ENCODE data around the gene DACT3.
"Not testable (repeated sequence)": the region's sequence is repeated elsewhere in the genome, so short reads cannot be mapped to it uniquely, and the experiment has no call there.

Gene DACT3

DNA sequence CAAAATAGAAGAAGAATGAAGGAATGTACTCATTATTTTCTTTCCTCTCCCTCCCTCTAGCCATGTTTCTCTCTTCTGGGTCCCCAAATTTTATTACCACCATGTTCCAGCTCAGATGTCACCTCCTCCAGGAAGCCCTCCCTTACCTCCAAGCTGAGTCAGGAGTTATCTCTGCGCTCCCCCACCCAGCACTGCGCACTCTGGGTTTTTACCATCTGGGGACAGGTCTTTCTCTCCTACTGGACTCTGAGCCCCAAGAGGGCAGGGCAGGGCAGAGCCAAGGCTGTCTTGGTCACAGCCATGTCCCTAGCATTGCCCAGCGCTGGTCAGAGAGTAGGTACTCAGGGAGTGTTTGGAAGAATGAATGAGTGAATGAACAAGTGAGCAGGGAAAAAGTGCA, 27.9 kb downstream of the DACT3 start:
- no peak for DNase-seq

DNA sequence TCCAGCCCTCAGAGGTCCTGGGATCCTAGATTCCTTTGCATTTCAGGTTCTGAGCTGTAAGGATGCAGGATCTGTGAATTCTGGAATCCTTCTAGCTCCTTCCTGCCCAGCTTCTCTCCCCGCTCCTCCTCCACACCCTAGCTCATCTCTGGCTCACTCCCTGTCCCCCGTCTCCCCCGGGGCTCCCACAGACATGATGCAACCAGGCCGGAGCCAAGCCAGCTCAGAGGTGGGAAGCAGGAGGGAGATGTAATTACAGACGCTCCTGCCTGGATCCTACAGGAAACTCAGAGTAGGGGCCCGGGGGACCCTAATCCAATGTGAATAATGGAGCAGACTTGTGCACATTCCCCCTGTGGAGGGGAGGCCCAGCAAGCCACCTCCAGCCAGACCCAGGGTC, 29.5 kb downstream of the DACT3 start:
- no peak for DNase-seq

DNA sequence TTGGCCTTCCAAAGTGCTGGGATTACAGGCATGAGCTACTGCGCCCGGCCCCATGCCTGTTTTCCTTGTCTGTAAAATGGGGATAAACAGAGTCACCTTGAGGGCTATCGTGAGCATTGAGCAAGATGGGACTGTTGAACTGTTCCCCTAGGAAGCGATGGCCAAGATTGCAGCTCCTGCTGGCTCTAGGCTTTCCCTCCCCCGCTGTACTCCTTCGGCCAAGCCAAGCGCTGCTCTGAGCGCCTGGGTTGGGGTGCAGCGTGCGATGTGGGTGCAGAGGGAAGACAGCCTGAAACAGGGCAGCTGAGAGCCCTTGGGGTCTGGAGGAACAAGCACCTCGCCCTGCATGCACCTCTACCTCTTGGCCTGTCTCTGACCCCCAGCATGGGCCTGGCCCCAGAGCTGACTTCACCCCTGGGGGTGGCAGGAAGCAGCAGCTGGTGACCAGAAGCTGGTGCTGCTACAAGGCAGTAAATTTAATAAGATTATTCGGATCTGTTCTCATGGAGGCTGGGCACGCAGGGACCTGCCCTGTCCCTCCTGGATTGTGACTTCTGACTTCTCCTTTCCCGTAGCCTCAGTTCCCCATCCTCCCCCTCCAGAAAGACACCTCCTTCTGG, 30.3 kb downstream of the DACT3 start:
- DNase-seq, result no peak

DNA sequence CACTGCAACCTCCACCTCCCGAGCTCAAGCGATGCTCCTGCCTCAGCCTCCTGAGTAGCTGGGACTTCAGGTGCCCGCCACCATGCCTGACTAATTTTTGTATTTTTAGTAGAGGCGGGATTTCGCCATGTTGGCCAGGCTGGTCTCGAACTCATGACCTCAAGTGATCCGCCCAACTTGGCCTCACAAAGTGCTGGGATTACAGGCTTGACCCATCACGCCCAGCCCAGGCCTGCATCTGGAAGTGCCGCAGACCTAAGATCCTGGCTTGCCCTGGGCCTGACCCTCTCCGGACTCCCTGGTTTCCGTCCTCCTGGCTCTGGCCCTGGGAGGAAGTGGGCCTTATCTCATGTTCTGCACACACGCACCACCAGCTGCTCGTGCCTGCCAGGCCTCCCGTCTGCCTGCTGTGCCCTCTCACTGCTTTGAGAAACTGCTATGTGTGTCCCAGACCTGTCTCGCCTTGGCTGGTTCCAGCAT, 31.4 kb downstream of the DACT3 start:
- DNase-seq, result no peak

DNA sequence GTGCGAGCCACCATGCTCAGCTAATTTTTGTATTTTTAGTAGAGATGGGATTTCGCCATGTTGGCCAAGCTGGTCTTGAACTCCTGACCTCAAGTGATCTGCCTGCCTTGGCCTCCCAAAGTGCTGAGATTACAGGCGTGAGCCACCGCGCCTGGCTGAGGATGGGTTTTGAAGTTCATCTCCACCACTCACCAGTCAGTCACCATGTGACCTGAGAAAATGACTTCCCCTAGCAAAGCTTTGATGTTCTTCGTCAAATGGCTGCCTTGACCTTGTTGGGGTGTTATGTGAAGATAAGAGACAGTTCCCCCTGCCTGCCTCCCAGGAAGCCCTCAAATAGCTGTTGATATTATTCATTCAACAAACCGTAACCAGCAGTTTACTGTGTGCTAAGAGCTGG, 32.0 kb downstream of the DACT3 start:
- not testable (repeated sequence) for DNase-seq

DNA sequence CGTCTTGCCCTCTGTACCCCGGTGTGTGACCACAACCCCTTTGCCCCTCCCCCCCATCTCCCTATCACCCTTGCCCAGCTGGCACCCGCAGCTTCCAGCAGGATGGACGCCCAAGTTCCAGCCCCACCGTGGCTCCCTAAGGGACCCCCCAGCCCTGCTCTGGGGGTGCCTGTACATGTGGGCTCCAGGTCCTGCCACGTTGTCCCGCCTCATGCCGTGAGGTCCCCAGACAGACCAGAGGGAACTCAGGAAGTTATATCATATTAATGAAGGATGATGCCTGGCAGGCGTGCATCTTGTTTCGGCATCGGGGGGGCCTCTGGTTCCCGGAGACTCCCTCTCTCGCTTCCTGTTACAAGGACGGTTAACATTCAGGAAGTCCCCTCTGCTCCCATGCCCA, 34.5 kb downstream of the DACT3 start:
- DNase-seq, result no peak

DNA sequence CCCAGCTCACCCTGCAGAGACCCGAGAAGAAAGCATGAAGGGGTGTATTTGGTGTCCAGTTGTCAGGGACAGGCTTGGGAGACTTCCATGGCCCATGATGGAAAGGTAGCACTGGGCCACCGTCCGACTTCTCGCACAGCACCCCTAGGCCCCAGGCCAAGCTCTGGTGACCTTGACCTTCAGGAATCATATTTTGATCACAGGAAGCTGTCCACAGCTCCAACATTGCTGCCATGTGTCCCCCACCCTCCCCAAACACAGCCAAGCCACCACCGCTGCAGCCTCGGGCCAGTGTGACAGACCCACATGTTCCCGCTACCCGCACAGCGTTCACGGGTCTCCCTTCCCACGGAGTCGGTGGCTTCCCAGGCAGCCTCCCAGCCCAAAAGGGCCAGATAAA, 35.3 kb downstream of the DACT3 start:
- no peak for DNase-seq

DNA sequence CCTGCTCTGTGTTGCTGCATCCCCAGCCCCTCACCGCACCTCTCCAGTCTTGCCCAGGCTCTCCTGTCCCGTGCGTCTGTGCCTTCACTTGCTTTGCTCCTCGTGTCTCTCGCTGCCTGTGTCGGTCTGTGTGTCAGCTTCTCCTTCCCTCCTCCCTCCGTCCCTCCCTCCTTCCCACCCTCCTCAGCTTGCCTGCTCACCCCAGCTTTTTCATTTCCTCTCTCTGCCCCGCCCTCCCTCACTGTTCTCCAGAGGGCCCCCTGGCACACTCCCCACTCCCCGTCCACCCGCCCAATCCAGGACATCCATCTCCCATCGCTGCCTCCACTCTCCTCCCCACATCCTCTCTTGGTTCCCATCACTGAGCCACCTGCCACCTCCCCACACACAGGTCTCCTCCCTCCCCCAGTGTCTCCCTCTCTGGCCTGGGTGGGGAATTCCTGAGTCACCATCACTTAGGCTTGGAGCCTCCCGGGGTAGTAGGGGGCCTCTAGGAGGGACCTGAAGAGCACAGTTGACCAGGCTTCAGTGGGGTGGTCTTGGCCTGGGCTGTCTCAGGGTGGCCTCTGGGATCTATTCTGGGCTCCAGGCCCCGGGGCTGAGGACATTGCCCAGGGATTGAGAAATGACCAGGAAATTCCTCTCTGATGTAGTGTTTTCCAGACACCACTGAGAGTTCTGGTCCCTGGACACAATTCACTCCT, 35.9 kb downstream of the DACT3 start, which contains the start of gene PTGIR:
TSS of gene PTGIR (minus strand) at position 132 of the 704 bp plus-strand sequence. CDS start 864 bp downstream, outside the sequence.
- no peak for DNase-seq

DNA sequence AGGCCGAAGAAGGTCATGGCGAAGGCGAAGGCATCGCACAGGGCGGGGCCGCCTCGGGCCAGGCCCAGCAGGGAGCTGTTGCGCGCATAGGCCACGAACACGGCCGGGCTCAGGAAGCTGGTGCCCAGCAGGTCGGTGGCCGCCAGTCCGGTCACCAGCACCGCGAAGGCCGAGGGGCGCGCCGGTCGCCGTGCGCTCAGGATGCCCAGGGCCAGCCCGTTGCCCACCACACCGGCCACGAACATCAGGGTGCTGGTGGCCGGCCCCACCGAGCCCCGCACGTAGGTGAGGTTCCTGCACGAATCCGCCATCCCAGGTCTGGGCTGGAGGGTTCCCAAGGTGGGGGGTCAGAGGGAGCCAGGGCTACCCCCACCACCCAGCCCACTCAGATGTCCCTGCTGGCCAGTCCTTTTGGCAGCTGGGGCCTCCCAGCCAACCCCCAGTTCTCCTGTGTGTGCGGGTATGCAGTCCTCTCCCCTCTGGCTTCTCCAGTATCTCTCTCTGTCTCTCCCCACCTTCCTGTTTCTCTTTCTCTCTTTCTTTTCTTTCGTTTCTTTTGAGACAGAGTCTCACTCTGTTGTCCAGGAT, 37.0 kb downstream of the DACT3 start:
- no peak for DNase-seq

DNA sequence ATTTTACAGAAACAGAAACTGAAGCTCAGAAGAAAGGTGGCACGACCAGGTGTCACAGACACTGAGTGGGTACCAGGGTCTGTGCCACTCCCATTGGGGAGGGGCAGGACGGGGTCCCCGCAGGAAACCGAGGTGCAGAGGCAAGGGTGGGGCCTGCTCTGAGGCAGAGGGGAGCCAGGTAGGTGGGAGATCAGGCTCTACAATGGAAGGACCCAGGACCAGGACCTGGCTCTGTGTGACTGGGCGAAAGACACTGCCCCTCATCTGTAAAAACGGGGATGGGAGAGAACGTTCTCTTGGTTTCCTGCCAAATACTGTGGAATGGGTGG, 38.9 kb downstream of the DACT3 start:
- no peak for DNase-seq

DNA sequence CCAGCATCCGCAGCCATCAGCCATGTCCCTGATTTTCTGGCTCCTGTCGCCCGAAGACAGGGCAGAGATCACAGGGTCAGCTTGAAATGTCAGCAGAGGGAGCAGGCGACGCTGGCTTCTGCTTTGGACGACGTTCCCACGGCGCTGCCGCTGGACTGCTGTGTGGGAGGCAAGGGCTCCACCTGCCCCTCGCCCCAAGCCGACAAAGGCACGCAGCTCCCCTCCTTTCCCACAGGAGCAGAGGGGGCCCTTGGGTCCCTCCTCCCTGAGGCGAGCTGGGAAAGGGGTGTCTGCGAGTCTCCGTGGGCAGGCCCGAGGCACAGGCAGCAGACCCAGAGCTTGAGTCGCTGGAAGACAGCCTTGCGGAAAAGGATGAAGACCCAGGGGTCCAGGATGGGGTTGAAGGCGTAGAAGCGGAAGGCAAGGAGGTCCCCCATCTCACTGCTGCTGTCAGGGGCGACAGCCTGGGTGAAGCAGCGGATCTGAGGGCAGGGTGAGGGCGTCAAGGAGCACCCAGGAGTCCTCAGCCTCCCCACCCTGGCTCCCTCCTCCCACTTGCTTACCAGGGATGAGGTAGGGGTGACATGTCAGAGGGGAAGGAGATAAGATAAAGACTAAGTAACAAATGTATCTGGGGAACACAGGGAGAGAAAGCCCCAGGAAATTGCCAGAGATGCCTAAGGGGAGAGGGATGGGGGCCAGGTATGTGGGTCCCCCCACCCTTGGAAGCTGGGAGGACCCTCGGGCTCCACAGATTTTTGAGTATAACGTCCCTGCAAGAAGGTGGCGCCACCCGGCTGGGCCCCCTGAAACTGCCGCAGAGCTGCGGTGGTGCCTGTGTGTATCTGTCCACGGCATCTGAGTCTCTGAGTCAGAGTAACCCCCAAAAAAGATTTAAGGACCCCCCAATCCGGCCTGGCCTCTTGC, 39.5 kb downstream of the DACT3 start:
- no peak for DNase-seq

DNA sequence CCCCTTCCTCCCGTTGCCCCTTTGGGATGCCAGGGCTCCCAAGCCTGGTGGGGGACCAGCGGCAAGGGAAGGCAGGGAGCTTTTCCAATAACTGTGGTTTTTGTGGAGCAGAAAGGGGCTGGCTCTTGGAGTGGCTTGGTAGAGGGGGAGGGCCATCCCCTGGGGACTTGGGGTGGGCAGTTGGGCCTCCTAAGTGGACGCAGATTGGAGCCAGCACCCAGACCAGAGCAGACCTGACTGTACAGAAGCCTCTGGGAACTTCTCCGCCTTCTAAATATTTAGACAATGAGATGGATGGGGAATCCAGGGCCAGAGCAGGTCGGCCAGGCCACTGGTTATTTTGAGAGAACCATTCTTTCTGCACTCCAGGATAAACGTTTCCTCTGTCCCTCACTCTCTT, 40.3 kb downstream of the DACT3 start:
- no peak for DNase-seq

DNA sequence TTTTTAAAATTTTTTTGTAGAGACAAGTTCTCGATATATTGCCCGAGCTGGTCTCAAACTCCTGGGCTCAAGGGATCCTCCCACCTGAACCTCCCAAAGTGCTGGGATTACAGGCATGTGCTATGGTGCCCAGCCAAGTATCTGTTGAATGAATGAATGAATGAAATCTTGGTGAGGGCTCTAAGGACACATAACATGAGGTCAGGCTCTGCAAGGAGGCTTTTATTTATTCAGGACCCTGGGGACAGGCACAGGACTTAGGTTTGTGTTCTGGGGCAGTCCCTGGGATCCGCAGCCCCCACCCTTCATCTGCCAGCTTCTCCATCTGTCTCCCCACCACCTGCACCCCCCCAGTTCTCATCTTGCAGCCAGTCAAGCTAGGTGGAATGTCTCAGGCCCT, 40.7 kb downstream of the DACT3 start:
- DNase-seq, result no peak

DNA sequence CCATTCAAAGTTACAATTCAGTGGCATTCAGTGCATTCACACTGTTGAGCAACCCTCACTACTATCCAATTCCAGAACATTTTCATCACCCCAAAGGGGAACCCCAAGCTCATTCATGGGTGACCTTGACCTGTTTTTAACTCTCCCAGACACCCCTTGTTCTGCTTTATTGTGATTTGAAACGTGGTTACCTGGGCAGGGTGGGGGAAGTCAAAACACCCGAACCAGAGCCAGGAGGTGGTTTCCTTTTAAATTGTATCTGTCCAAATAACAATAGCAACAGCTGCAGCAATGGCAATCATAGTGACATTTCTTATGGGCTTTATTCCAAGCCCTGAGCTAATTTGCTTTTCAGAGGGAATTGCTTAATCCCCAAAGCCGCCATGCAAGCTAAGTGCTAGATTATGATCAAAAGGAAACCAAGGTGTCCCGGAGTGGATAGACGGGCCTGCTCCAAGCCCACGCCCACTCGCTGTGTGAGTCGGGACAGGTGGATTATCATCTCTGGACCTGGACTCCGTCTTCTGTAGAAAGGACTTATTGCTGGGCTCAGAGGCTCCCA, 42.2 kb downstream of the DACT3 start:
- DNase-seq, result peak in 1 of 2 experiments; percentile 21

DNA sequence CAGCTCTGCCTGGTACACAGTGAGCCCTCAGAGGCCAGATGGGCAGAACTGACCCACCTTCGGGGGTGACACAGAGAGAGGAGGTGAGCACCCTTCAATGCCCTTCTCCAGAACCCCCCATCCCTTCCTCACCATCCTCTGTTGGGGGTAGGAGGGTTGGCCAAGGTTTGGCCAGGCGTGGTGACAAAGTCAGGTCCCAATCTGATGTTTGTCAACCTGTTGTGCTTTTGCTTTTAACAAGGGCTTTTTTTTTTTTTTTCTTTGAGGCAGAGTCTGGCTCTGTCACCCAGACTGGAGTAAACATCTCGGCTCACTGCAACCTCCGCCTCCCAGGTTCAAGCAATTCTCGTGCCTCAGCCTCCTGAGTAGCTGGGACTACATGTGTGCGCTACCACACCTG, 43.4 kb downstream of the DACT3 start:
- no peak for DNase-seq

DNA sequence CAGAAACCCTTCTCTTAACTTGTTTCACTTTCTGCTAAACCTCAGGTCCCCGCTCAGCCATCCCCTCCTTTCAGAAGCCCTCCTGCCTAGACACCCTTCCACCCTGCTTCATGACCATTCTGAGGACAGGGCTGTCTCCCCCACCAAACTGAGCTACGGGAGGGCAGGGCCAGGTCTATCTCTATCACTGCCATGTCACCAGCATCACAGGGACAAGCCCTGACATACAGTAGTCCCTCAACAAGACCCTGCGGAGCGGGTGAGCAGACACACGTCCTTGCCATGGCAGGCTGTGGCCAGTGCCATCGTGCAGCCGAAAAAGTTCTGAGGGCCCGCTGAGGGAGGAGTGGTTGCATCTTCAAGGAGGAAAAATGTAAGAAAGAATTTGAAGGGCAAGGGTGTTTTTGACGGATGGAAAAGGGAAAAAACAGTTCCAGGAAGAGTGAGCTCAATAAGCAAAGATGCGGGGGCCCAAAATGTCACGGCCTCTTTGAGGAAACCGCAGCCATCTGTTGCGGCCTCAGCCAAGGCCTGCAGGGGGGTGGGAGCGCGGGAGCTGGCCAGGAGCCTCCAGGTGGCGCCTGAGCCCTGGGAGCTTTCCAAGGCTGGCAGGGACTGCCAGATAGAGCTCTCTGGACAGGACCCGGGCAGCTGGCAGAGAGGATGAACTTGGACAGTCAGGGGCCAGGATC, 44.2 kb downstream of the DACT3 start:
- peak; percentile 39 to 84 for DNase-seq

DNA sequence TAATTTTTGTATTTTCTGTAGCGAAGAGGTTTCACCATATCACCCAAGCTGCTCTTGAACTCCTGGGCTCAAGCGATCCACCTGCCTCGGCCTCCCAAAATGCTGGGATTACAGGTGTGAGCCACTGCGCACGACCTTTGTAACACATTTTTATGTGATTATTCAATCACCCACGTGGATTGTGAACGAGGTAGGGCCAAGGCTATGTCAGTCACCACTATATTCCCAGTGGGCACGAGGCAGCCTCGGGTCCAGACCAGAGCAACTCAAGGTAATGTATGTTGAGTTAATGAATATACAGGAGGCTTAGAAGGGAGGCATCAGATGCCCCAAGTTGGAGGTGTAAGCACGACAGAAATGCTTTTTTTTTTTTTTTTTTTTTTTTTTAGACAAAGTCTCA, 45.0 kb downstream of the DACT3 start:
- DNase-seq, result no peak

DNA sequence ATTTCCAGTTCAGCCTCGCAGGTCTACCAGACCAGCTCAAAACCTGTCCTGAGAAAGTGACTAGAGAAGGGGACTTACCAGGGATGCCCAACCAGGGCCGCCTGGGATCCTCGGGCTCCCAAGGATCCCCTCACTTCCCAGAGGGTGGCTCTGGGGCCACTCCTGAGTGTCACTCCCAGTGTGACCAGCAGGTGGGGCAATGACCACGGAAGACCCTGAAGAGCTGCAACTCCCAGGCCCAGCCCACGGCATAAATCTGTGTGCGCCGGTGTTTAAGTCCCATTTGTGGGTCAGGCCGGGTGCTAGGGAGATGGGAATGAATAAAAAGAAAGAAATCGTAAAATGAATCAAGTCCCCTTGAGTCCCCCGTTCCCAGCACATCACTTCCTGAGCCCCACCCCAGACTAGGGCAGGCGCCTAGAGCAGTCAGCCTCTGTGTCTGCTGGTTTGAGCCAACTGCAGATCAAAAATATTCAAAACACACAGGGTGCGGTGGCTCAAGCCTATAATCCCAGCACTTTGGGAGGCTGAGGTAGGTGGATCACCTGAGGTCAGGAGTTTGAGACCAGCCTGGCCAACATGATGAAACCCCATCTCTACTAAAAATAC, 46.8 kb downstream of the DACT3 start:
- peak; percentile 70 to 86 for DNase-seq

DNA sequence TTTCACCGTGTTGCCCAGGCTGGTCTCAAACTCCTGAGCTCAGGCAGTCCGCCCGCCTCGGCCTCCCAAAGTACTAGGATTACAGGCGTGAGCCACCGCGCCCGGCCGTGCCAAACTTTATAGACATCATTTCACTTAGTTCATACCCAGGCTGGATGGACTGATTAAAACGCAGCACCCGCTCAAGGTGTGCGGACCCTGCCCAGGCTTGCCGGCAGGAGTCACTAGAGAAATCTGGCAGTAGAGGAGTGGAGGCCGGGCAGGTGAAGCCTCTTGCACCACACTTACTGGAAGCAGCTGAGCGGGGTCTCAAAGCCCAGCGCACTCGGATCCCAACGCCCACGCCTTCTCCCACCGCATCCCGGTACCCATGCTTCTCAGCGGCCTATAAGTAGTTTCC, 47.5 kb downstream of the DACT3 start:
- no peak for DNase-seq

DNA sequence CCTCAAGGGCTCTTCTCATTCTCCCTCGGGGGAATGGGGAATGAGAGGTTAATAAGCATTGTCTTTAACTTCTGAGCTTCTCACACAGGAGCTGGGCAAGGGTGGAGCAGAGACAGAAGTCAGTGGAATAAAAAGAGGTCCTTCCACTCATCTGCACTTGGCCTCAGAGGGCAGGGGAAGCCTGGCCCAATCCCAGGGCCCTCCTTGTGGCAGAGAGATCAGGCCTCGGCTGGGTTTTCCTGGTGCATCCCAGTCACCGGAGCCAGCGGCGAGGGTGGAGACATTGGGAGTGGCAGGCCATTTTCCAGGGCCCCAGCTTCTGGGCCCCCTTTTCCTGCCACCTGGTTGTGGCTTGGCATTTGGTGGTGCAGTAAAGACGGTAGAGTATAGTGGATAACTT, 49.2 kb downstream of the DACT3 start:
- DNase-seq, result no peak

DNA sequence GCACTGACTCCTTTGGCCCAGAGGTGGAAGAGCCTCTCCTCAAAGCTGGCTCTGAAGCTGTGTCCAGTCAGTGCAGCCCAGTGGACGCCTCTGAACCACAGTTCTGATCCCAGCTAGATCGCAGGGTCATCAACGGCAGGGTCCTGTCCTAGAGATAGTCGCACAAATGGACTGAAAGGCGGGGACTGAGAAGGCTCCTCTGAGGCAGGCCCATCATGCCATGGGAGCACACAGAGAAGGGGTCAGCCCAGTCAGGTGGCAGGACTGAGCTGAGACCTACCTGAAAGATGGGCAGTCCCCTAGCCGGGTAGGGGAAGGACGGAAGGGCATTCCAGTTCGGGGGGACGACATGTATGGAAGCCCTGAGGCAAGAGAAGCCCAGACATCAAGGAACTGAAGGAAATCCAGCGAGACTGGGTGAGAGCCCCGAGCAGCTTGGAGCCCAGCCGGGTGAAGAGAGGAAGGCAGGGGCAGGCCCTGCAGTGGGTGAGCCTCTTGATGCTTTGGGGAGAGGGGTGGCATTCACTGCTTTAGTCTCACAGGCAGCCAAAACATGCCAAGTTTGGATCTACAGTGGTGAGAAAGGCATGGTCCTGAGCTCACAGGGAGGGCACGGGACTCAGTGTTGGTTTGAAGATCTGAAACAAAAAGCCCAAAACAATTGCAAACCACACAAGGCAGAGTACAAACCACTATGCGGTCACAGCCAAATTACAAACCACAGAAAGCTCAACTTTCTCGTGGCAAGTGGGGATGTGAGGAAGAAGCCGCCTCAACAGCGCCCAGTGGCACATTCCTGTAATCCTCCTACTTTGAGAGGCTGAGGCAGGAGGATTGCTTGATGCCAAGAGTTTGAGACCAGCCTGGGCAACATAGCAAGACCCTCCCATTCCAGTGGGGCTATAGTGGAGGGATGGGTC, 49.9 kb downstream of the DACT3 start:
- no peak for DNase-seq
